H4 (cell line): ENCODE data around the gene MTHFD1L. TPM values are rescaled to one million over a fixed set of nuclear protein-coding genes. Genes with fewer than 3 reads are reported as not detected.
A peak's percentile ranks its signal among the peaks of the same experiment; 100 is the strongest.
"Not testable (repeated sequence)": the region's sequence is repeated elsewhere in the genome, so short reads cannot be mapped to it uniquely, and the experiment has no call there.

ENCODE experiments used
- DNase-seq: peaks from one replicate; pipeline ENCODE4 v3.0.0-alpha.2; 2015; ENCODE audit warnings: low spot score
- total RNA-seq: library from RNA; depleted of rRNA; stranded (reverse); fragments of >200 nt; shearing (Covaris generic); gene quantifications from 2 replicates; pipeline ENCODE4 v1.2.3, GENCODE V29; 2014

The MTHFD1L gene
- total RNA-seq, 1 experiment from 2014 or later = 20.1 TPM

GRCh38 chr6:151067684-151068596, 202.4 kb downstream of the MTHFD1L start:
- peak; percentile 89 for DNase-seq

GRCh38 chr6:151068761-151069312, 203.3 kb downstream of the MTHFD1L start:
- DNase-seq = no peak

GRCh38 chr6:151069641-151070040, 204.1 kb downstream of the MTHFD1L start:
- DNase-seq = no peak

- peak; percentile 25 for DNase-seq
Measured at GRCh38 chr6:151070631-151071051, 205.1 kb downstream of the MTHFD1L start.

- peak; percentile 54 for DNase-seq
Measured at GRCh38 chr6:151071295-151071694, 205.8 kb downstream of the MTHFD1L start.

GRCh38 chr6:151073146-151073545, 207.6 kb downstream of the MTHFD1L start:
- DNase-seq = no peak

GRCh38 chr6:151073701-151074100, 208.2 kb downstream of the MTHFD1L start:
- no peak for DNase-seq

- DNase-seq = no peak
Measured at GRCh38 chr6:151075005-151075404, 209.5 kb downstream of the MTHFD1L start.

- DNase-seq = no peak
Measured at GRCh38 chr6:151075527-151075926, 210.0 kb downstream of the MTHFD1L start.

GRCh38 chr6:151075930-151076555, 210.5 kb downstream of the MTHFD1L start:
- DNase-seq = no peak

- no peak for DNase-seq
Measured at GRCh38 chr6:151078655-151079054, 213.2 kb downstream of the MTHFD1L start.

- no peak for DNase-seq
Measured at GRCh38 chr6:151081656-151082055, 216.2 kb downstream of the MTHFD1L start.

GRCh38 chr6:151082079-151082478, 216.6 kb downstream of the MTHFD1L start:
- DNase-seq = no peak

GRCh38 chr6:151084275-151084674, 218.8 kb downstream of the MTHFD1L start:
- DNase-seq = no peak

- DNase-seq = not testable (repeated sequence)
Measured at GRCh38 chr6:151087055-151087454, 221.6 kb downstream of the MTHFD1L start.

GRCh38 chr6:151087861-151088598, 222.5 kb downstream of the MTHFD1L start:
- no peak for DNase-seq

GRCh38 chr6:151088599-151088935, 223.1 kb downstream of the MTHFD1L start:
- DNase-seq = no peak

- no peak for DNase-seq
Measured at GRCh38 chr6:151088963-151089362, 223.5 kb downstream of the MTHFD1L start.

GRCh38 chr6:151089978-151090377, 224.5 kb downstream of the MTHFD1L start:
- no peak for DNase-seq

- no peak for DNase-seq
Measured at GRCh38 chr6:151091571-151091970, 226.1 kb downstream of the MTHFD1L start.

- DNase-seq = no peak
Measured at GRCh38 chr6:151092591-151092990, 227.1 kb downstream of the MTHFD1L start.

- no peak for DNase-seq
Measured at GRCh38 chr6:151093706-151094105, 228.2 kb downstream of the MTHFD1L start.
